Ovary (tissue), 3 donors: ENCODE data around the gene SEC16B.

Source experiments
- CTCF ChIP-seq, 3 donors: fragments of 450-650 bp in 2 of 3; fragments of 200-600 bp in 1 of 3; IDR thresholded peaks; one replicate each; pipeline versions ENCODE4 v1.5.1 to v1.8.0; 2016 to 2022; ENCODE audit warnings: antibody characterized with exemption in 3 of 3, mild to moderate bottlenecking in 1 of 3
- POLR2A ChIP-seq: fragments of 450-650 bp; IDR thresholded peaks from one replicate; pipeline ENCODE4 v1.6.1; 2017; ENCODE audit warnings: antibody characterized with exemption, mild to moderate bottlenecking, moderate library complexity
- donor health status: DM: no; HTN: no; CAD: no.

GRCh38 chr1:177907000-177907399, 62.9 kb downstream of the SEC16B start:
- TF ChIP-seq CTCF (IDR thresholded peaks at IDR 0.05) (no peak), POLR2A (no peak)
